ENCODE results near the gene PCGF5.

PCGF5 gene

DNA sequence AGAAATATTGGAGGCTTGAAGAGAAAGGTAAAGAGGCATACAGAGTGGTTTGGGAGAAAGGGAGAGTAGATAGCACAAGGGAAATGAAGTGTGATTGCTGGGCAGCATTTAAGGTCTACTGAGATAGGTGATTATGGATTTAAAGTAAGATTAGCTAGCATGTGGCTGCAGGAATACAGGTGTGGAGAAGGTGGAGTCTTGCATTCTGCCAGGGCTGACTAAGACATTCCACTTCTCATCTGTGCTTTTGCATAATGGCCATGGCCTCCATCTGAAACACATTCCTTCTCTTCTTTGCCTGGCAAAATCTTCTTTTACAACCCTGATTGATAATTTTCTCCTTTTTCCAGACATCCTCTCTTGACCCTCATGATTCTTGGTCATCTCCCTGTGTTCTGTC lies 31.6 kb upstream of the PCGF5 start:
- POLR2A ChIA-PET = no interaction called here
- TF ChIP-seq, protein P1, sequence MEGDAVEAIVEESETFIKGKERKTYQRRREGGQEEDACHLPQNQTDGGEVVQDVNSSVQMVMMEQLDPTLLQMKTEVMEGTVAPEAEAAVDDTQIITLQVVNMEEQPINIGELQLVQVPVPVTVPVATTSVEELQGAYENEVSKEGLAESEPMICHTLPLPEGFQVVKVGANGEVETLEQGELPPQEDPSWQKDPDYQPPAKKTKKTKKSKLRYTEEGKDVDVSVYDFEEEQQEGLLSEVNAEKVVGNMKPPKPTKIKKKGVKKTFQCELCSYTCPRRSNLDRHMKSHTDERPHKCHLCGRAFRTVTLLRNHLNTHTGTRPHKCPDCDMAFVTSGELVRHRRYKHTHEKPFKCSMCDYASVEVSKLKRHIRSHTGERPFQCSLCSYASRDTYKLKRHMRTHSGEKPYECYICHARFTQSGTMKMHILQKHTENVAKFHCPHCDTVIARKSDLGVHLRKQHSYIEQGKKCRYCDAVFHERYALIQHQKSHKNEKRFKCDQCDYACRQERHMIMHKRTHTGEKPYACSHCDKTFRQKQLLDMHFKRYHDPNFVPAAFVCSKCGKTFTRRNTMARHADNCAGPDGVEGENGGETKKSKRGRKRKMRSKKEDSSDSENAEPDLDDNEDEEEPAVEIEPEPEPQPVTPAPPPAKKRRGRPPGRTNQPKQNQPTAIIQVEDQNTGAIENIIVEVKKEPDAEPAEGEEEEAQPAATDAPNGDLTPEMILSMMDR (IDR thresholded peaks at IDR 0.05; ENCODE audit: control extremely low read depth, extremely low read depth, low read depth, missing control alignments) = no peak
- CTCF ChIA-PET = interaction anchor here (1.0 kb wide), 1 partner anchor 277 kb away, joined by 3 read pairs; no protein-coding TSS in a partner anchor

DNA sequence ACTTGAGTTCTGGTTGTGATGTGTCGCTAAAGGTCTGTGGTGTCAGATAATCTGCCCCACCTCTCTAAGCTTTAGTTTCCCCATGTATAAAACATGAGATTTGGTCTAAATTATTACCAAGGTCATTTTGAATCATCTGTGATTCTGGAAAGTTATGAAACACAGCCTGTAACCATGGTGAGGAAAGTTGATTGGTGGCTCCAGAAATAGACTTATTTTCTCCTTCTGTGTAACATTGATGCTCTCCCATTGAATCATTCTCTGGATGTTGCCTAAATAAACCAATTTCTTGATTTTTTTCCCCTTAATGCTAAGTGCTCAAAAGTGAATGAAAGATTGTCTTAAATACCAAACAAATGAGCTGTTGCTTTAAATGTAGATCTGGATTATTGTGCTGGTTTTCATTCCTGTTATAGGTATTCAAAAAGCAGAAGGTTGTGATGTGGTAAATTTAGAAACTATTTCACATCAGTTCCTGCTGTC lies 30.0 kb upstream of the PCGF5 start:
- ChIA-PET CTCF (interaction anchor here (2.6 kb wide), 1 partner anchor 24 kb away, joined by 6 read pairs; no protein-coding TSS in a partner anchor), POLR2A (no interaction called here)
- no peak for DNase-seq (ENCODE audit: extremely low spot score)
- TF ChIP-seq, protein P1 (IDR thresholded peaks at IDR 0.05; ENCODE audit: control extremely low read depth, extremely low read depth, low read depth, missing control alignments) = no peak

More for the DNA sequence above, 31.6 kb upstream of the PCGF5 start:
- no peak for DNase-seq (ENCODE audit: extremely low spot score)

DNA sequence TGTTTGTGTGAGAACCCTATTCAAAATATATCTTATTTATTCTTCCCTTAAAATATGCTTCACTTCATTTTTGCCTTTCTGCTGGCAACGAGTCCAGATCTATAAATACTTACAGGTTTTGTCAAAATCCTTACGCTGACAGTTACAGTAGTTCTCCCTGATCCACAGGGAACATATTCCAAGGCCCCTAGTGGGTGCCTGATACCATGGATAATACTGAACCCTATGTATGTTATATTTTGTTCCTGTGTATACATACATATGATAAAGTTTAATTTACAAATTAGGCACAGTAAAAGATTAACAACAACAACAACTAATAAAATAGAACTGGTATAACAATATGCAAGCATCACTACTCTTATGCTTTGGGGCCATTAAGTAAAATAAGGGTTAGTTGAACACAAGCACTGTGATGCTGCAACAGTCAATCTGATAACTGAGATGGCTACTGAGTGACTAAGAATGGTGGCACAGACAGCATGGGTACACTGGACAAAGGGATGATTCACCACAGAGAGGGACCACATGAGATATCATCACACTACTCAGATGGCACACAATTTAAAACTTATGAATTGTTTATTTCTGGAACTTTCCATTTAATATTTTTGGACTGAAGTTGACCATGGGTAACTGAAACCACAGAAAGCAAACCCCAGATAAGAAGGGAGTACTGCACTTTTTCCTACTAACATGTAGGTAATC lies 29.4 kb upstream of the PCGF5 start:
- ChIA-PET POLR2A (no interaction called here), CTCF (interaction anchor here (1.8 to 2.6 kb wide), 2 partner anchors 25 to 185 kb away, joined by 4 to 6 read pairs; no protein-coding TSS in a partner anchor)
- TF ChIP-seq, protein P1 (IDR thresholded peaks at IDR 0.05; ENCODE audit: control extremely low read depth, extremely low read depth, low read depth, missing control alignments) = no peak
- DNase-seq (ENCODE audit: extremely low spot score) = no peak

DNA sequence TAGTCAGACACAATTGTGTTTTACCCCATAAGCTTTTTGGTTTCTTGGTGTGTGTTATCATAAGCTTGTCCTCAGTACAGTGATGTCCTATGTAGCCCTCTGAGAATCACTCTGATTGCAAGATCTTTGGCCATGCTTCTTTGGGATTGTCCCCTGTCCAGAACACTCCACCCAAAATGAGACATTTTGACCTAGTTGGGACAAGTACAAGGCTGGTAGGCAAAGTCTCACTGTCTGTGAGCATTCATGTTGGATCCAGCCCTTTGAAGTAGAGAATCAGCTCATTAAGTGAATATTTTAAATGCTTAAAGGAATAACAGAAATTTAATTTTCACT lies 28.9 kb upstream of the PCGF5 start:
- ChIA-PET POLR2A (no interaction called here), CTCF (interaction anchor here (1.6 to 2.6 kb wide), 3 partner anchors 25 to 186 kb away, joined by 4 to 6 read pairs (median 4); no protein-coding TSS in a partner anchor)
- TF ChIP-seq, protein P1 (IDR thresholded peaks at IDR 0.05; ENCODE audit: control extremely low read depth, extremely low read depth, low read depth, missing control alignments) = no peak
- DNase-seq (ENCODE audit: extremely low spot score) = no peak

DNA sequence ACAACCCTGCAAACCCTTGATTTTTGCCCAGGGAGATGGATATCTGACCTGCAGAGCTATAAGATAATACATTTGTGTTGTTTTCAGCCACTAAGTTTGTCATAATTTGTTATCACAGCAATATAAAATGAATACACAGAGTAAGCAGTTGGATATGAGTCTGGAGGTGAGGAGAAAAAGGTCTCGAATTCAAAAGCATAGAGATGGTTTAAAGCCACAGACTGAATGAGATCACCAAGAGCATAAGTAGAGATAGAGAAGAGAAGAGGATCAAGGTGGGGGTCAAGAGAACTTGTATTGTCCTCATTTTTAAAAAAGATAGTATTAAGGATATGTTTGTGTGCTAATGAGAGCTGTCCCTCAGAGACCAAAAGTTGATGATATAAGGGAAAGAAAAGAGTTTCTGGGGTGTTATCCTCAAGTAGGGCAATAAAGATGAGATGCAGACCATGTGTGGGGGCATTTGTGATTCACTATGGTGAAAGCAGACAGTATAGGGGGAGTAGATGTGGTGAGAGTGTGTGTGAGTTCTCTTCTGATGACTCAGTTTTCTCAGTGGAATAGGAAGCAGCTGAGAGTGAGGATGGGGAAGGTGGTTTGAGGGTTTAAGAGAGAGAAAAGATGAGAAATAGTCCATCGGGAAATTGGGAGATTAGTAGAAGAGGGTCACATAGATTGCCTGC lies 25.8 kb upstream of the PCGF5 start:
- TF ChIP-seq, protein P1 (IDR thresholded peaks at IDR 0.05; ENCODE audit: control extremely low read depth, extremely low read depth, low read depth, missing control alignments) = no peak
- ChIA-PET POLR2A (no interaction called here), CTCF (interaction anchor here (0.8 to 1.3 kb wide), 5 partner anchors 11 to 189 kb away, joined by 3 to 4 read pairs (median 3); no protein-coding TSS in a partner anchor)
- DNase-seq (ENCODE audit: extremely low spot score) = no peak

DNA sequence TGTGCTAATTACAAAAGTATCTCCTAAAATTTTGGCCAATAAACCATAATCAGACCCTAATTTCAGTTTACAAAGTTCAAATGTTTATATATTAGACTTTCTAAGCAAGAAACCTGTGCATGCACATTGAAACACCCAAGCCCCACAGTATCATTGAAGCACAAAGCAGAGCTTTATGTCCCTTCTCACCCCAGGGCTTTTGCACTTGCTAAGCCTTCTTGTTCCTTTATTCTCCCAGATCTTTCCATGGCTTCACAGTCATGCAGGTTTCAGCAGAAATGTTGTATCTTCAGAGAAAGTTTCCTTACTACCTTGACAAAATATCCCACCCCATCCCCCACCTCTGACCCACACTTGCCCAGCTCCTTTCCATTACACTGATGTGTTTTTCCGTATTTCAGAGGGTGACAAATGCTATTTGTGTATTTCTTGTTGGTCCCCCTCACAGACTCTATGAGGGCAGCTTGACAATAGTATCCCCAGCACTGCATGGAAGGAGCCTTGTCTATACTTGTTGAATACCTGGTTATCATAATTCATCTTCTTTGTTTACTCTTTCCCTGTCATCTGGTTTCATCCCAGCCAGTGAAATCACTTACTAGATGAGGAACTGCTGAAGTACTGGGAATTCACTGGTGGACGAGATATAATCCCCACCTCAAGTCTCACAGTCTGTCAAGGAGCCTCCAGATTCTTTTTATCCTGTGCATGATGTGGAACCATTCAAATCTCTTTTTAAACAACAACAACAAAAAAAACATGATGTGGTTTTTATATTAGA lies 24.0 kb upstream of the PCGF5 start:
- ChIA-PET CTCF (interaction anchor here (1.4 kb wide), 1 partner anchor 190 kb away, joined by 4 read pairs; no protein-coding TSS in a partner anchor), POLR2A (no interaction called here)
- no peak for DNase-seq (ENCODE audit: extremely low spot score)
- TF ChIP-seq, protein P1 (IDR thresholded peaks at IDR 0.05; ENCODE audit: control extremely low read depth, extremely low read depth, low read depth, missing control alignments) = no peak

Measured in GM10248 (cell line).